Measurements from ENCODE around the gene BPHL.
"Not testable (repeated sequence)": the region's sequence is repeated elsewhere in the genome, so short reads cannot be mapped to it uniquely, and the experiment has no call there.

BPHL gene

GRCh38 chr6:3140201-3140600, 21.7 kb downstream of the BPHL start:
- DNase-seq (ENCODE audit: low read depth) = no peak
- H3K4me3 ChIP-seq (ENCODE audit: low read depth, low read length) = no peak overlapping the region
- TF ChIP-seq CTCF (IDR thresholded peaks at IDR 0.05; ENCODE audit: insufficient read depth, low read depth, low read length, missing control alignments) = no peak

- DNase-seq (ENCODE audit: low read depth) = no peak
- TF ChIP-seq CTCF (IDR thresholded peaks at IDR 0.05; ENCODE audit: insufficient read depth, low read depth, low read length, missing control alignments) = no peak
- H3K4me3 ChIP-seq (ENCODE audit: low read depth, low read length) = no peak overlapping the region
Measured at GRCh38 chr6:3142536-3142935, 24.0 kb downstream of the BPHL start.

- TF ChIP-seq CTCF (IDR thresholded peaks at IDR 0.05; ENCODE audit: insufficient read depth, low read depth, low read length, missing control alignments) = no peak
- no peak overlapping the region for H3K4me3 ChIP-seq (ENCODE audit: low read depth, low read length)
- no peak for DNase-seq (ENCODE audit: low read depth)
Measured at GRCh38 chr6:3143158-3143557, 24.6 kb downstream of the BPHL start.

DNA sequence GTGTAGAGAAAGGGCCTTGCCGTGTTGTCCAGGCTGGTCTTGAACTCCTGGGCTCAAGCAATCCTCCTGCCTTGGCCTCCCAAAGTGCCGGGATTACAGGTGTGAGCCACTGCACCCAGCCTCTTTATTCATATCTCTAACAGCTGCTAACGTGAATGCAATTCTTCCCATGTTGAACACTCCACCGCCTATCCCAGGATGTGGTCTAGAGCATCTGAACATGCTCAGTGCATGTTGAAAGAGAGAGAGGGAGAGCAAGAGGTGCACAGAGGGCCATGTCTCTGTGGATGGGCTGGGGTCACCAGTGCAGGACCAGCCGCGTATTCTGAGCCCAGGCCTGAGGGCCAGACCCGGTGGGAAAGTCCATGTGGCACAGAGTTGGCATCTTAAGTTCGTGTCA, 26.1 kb downstream of the BPHL start:
- no peak overlapping the region for H3K4me3 ChIP-seq (ENCODE audit: low read depth, low read length)
- no peak for DNase-seq (ENCODE audit: low read depth)
- no peak for TF ChIP-seq CTCF (IDR thresholded peaks at IDR 0.05; ENCODE audit: insufficient read depth, low read depth, low read length, missing control alignments)

GRCh38 chr6:3147914-3148757, 29.6 kb downstream of the BPHL start:
- H3K4me3 ChIP-seq (ENCODE audit: low read depth, low read length) = no peak overlapping the region
- no peak for TF ChIP-seq CTCF (IDR thresholded peaks at IDR 0.05; ENCODE audit: insufficient read depth, low read depth, low read length, missing control alignments)
- DNase-seq (ENCODE audit: low read depth) = no peak

GRCh38 chr6:3151691-3152090, 33.2 kb downstream of the BPHL start:
- no peak for TF ChIP-seq CTCF (IDR thresholded peaks at IDR 0.05; ENCODE audit: insufficient read depth, low read depth, low read length, missing control alignments)
- DNase-seq (ENCODE audit: low read depth) = no peak
- no peak overlapping the region for H3K4me3 ChIP-seq (ENCODE audit: low read depth, low read length)

DNA sequence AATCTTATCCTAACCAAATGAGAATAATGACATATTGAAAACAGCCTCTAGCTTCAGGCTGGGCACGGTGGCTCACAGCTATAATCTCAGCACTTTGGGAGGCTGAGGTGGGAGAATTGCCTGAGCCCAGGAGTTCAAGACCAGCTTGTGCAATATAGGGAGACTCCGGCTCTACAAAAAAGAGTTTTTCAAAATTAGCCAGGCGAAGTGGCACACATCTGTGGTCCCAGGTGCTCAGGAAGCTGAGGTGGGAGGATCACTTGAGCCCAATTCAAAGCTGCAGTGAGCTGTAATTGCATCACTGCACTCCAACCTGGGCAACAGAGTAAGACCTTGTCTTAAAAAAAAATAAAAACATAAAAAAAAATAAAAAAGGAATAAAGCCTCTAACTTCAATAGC, 34.2 kb downstream of the BPHL start:
- no peak for TF ChIP-seq CTCF (IDR thresholded peaks at IDR 0.05; ENCODE audit: insufficient read depth, low read depth, low read length, missing control alignments)
- DNase-seq (ENCODE audit: low read depth) = no peak
- no peak overlapping the region for H3K4me3 ChIP-seq (ENCODE audit: low read depth, low read length)

- not testable (repeated sequence) for H3K4me3 ChIP-seq (ENCODE audit: low read depth, low read length); DNase-seq (ENCODE audit: low read depth)
Measured at GRCh38 chr6:3155416-3155815, 36.9 kb downstream of the BPHL start.

- H3K4me3 ChIP-seq (ENCODE audit: low read depth, low read length) = peak overlapping the region; percentile 84
- peak; percentile 33 for DNase-seq (ENCODE audit: low read depth)
Measured at GRCh38 chr6:3156184-3157130, 37.9 kb downstream of the BPHL start.
